ENCODE results near the gene HEXD.

GRCh38 chr17:82424001-82424862, 6.1 kb downstream of the HEXD start:
- TF ChIP-seq CTCF (IDR thresholded peaks at IDR 0.05; ENCODE audit: borderline replicate concordance, extremely low read depth, low read length, poor library complexity, severe bottlenecking) (peak; percentile 83), EZH2 (IDR thresholded peaks at IDR 0.05; ENCODE audit: borderline replicate concordance, low read depth, low read length, severe bottlenecking) (no peak)

Measured in DND-41 (cell line).